Testis (tissue), 2 donors: ENCODE results near the gene ZNF91.

Experiments
- CTCF ChIP-seq, 3 experiments: fragments of 450-650 bp in 2 of 3; fragments of 200-600 bp in 1 of 3; sonication (generic) in 1 of 3; IDR thresholded peaks; one replicate each; pipeline ENCODE4 v1.5.1; 2016 to 2019; ENCODE audit warnings: antibody characterized with exemption in 3 of 3, mild to moderate bottlenecking in 2 of 3, moderate library complexity in 1 of 3
- POLR2A ChIP-seq: fragments of 450-650 bp; IDR thresholded peaks from one replicate; pipeline ENCODE4 v1.6.1; 2017; ENCODE audit warnings: antibody characterized with exemption, mild to moderate bottlenecking, moderate library complexity

GRCh38 chr19:23321953-23322549 lies 73.2 kb downstream of the ZNF91 start:
- TF ChIP-seq CTCF (IDR thresholded peaks at IDR 0.05) (no peak), POLR2A (no peak)
